Daoy (cell line): ENCODE measurements around the gene SLC7A4. TPM values are rescaled to one million over a fixed set of nuclear protein-coding genes. Genes with fewer than 3 reads are reported as not detected.
"Not testable (repeated sequence)": the region's sequence is repeated elsewhere in the genome, so short reads cannot be mapped to it uniquely, and the experiment has no call there.

Experiments used
- DNase-seq: peaks from one replicate; pipeline ENCODE4 v3.0.0-alpha.2; 2015; ENCODE audit warnings: low read depth
- total RNA-seq: library from RNA; depleted of rRNA; stranded (reverse); fragments of >200 nt; shearing (Covaris generic); gene quantifications from 2 replicates; pipeline ENCODE4 v1.2.3, GENCODE V29; 2014

SLC7A4 gene
- total RNA-seq, 1 experiment from 2014 or later, result not detected

DNA sequence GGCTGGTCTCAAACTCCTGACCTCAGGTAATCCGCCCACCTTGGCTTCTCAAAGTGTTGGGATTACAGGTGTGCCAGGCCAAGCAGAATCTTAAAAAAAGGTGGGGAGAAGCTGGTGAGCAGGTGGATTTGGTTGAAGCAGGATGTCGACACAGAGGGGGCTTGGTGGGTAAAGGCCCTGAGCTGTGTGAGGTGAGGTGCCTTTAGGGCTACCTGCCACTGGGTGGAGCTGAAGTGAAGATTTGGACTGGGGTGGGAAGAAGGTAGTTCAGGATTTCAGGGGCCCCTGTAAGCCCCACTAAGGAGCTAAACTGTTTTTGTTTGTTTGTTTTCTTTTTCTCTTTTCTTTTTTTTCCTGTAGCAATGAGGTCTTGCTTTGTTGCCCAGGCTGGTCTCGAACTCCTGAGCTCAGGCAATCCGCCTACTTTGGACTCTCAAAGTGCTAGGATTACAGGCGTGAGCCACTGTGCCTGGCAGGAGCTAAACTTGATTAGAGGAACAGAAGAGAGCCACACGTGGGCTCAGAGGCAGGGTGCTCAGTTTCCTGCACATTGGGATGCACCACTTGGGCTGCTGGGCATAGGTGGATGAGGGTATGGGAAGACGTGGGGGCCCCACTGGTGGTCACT, 11.4 kb downstream of the SLC7A4 start:
- no peak for DNase-seq

GRCh38 chr22:21018314-21018713, 14.0 kb downstream of the SLC7A4 start:
- DNase-seq, result no peak

- DNase-seq, result no peak
These were observed 15.5 kb downstream of the SLC7A4 start for GRCh38 chr22:21016644-21017420.

DNA sequence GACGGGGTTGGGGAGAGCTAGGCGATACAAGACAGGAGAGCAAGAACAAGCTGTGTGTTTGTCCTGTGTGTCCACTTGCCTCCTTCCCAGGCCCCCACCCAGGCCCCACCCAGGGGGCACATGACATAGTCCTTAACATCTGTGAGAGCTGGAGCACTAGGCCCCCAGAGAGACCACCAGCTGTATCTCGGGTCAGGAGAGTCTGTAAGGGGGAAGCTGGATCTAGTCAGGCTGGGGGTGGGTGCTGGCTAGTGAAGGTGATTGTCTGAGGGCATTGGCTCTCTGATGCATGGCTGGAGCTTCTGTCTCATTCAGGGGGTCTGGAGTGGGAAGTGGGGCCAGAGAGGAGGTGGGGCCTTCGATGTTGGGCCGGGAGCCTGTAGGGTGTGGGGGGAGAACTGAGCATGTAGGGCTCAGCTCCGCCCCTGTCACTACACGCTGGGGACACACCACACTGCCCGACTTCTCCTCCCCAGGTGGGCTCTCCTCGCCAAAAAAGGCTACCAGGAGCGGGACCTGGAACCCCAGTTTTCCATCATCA, 16.8 kb downstream of the SLC7A4 start:
- DNase-seq, result no peak

- peak; percentile 62 for DNase-seq
These were observed 17.5 kb downstream of the SLC7A4 start, which contains the start of gene P2RX6 for GRCh38 chr22:21014726-21015465. TSS of gene P2RX6 (plus strand) at chr22:21015165. CDS start at chr22:21015175, 10 bp downstream.

GRCh38 chr22:21014202-21014725, 18.1 kb downstream of the SLC7A4 start:
- DNase-seq, result peak; percentile 97

DNA sequence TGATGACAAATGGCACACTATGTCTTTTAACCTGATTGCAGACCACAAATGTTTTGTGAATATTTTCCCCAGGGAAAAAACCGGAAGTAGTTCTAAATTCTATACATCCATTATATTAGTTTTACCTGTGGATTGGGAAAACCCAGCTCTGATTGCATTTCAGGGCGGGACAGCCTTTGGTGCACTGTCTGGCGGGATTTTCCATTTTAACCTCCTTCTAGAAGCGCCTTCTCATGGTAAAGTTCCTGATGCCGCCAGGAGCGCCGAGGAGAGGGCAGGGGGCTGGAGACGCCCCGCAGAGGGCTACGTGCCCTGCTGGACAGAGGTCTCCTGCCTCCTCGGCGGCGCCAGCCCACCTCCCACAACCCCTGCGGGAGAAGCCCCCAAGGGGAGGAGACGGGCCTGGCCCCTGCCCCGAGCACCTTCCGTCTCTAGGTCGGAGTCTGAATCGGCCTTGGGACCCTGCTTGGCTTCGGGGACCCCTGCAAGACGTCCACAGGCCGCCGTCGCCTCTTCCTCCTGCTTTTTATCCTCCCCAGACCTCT, 18.6 kb downstream of the SLC7A4 start:
- DNase-seq, result no peak

- DNase-seq, result no peak
These were observed 19.6 kb downstream of the SLC7A4 start for GRCh38 chr22:21012446-21013407.

- DNase-seq, result no peak
These were observed 21.8 kb downstream of the SLC7A4 start for GRCh38 chr22:21010426-21011113.

DNA sequence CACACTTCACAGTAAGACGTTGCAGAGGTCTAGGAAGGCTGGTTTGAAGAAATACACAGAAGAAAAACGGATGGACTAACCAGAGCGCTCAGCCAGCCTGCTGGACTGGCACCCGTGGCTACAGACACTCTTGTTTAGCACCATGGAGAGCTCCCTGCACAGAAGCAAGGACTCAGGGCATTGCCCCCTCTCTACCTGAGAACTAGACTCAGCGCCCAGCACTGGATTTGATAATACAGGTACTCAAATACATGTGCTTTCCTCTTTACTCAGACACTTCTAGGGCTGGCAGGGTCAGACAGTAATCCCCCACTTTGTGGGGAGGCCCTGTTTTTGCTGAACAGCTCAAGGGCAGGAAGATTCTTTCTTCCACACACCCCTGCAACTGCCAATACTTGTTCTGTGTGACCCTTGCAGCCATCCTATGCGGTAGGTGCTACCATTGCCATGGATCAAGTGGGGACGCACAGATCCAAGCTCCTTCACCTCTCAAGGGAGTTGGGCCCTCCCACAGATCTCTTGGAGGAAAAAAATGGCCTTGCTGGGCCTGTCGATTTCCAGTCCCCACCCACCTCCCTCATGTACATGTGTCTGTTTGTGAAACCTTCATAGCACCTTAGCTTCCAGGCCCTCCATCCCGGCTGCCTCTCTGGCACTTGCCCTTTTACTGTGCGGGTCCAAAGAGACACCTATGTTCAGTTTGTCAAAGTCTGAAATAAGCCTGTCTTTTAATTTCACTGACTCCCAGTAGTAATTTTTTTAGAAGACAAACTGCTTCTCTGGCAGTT, 22.5 kb downstream of the SLC7A4 start:
- DNase-seq, result peak; percentile 41

DNA sequence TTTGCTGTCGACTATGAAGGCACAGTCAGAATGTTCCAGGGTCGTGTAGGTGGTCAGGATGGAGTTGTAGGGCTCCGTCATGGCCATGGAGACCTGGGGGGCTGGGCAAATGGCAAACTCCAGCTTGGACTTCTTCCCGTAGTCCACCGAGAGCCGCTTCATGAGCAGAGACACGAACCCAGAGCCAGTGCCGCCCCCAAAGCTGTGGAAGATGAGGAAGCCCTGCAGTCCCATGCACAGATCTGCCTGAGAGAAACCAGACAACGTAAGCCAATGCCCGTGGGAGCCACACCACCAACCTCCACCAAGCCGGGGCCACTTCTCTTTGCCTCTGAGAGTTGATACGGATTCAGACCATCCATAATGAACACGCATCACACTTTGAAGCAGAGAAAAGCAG, 23.2 kb downstream of the SLC7A4 start:
- not testable (repeated sequence) for DNase-seq

DNA sequence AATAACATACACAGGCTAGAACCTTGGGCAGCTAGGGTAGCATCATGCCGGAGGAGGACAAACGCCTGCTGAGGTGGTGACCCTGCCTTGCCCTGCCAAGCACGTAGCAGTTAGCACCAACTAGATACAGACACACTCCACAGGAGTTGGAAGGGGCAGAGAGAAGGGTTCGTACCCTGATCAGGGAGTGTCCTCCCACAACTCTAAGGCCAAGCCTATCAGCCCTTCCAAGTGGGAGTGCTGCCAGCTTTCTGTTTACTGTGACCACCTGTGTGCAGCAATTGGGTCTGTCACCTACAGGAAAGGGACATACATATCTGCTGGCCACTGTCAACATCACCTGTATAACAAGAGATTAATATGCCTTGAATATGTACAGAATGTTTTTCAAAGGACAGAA, 28.6 kb downstream of the SLC7A4 start:
- DNase-seq, result no peak

DNA sequence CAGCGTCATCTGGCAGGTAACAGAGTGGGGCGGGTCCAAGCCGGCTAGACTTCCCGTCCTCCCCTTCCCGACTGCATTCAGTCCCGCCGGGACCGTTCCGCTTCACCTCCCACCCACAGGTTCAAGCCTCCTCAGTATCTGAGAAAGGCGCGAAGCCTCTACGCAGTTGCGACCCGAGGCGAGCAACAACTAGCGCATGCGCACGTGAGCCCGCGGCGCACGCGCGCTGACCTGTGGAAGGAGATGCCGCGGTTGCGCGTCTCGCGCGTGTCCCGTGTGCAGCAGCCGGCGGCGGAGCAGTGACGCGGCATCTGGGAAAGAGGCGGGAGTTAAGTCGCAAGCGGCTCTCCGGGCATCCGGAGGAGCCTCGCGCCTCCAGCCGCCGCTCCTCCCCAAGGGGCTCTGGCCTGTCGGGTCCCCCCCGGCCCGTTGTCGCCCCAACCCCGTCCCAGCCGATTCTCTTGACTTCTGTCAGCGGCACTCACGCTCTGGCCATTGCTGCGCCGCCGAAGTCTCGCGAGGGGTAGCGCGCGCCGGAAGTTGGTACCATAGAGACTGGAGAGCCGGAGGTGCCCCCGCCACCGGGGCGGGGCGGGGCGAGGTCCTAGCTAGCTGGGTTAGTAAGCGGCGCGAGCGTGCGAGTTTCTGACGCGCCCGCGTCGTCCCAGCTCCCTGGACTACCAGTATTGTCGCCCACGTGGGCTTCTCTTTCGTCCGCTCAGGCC, 30.6 kb downstream of the SLC7A4 start, which contains the start of gene THAP7:
TSS of gene THAP7 (minus strand) at position 518 of the 725 bp plus-strand sequence. CDS start at position 311, 207 bp downstream.
- DNase-seq, result peak; percentile 97

DNA sequence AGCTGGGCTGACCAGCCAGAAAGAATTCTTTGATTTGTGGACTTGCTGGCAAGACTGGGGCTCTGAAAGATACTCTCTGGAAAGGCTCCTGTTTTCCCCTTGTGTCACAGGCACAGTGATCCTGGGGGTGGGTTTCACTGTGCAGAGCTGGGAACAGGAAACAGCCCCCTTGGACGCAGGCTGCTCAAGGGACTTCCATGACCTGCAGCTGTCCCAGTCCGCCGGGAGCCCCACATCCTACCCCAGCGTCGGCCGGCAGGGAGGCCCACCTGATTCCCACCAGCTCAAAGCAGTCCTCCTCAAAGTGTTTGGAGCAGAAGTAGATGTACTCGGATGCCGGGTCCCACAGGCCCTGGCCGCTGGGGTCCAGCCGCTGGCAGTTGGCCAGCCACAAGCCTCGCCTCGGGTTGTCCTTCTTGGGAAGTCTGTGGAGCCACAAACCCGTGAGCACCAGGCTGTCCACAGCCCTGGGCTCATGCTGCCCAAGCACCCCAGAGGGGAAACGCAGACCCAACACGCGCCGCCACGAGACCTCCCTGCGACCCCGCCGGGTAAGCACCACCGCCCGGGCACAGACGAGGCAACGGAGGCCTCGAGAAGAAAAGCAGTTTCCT, 31.3 kb downstream of the SLC7A4 start:
- no peak for DNase-seq

- DNase-seq, result no peak
These were observed 32.0 kb downstream of the SLC7A4 start for GRCh38 chr22:21000207-21000986.

GRCh38 chr22:20999350-21000206, 32.8 kb downstream of the SLC7A4 start:
- no peak for DNase-seq
